Measurements from ENCODE around the gene GNPNAT1. TPM values are rescaled to one million over a fixed set of nuclear protein-coding genes. Genes with fewer than 3 reads are reported as not detected.

GNPNAT1 gene
- total RNA-seq, 1 donor from 2014 or later = 39.9 TPM

DNA sequence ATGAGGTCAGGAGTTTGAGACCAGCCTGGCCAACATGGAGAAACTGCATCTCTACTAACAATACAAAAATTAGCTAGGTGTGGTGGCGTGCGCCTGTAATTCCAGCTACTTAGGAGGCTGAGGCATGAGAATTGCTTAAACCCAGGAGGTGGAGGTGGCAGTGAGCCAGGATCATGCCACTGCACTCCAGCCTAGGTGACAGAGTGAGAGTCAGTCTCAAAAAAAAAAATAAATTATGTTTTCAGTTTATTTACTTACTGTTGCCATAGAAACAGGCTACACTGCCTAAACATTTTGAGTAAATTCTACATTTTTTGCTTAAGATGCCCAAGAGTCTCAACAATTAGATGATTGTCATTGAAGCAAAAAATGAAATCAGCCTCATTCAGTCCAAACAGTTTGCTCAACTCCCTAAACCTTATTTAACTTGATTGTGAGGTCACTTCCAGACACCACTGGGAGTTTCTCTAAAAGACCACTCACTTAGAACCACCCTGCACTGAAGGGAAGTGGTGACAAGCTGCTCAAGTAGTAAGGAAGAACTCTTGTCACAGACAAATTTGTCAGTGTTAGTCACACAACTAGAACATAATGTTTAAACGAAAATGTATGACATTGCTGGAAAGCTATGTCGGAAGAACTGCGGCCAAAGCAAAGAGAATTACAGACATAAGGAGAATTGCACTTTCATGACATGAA, 9.8 kb upstream of the GNPNAT1 start:
- H3K27ac ChIP-seq = peak overlapping the region; percentile 89 to 95

DNA sequence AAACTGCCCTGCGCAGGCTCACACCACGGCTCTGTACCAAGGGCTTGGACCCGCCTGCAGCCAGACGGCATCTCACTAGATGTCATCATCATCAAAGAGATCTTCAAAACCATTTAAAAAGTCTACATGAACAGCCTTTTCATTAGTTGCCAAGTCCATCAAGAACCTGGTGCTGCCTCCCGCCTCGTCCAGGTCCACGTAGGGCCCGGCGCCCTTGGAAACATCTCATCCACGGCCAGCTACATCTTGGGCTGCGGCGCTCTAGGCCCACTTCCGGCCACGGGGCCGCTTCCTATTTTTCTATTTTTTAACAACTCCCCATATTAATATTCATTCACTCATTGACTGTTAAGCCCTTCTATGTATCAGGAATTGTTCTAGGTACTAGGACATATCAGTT, 7.4 kb upstream of the GNPNAT1 start:
- Histone ChIP-seq H3K27ac (peak overlapping the region; percentile 54 to 95), H3K36me3 (no peaks in the 10 kb centered on the region), H3K9me3 (no peaks in the 10 kb centered on the region), H3K4me3 (no peak overlapping the region), H3K4me1 (peaks cover 3 to 17% of the 10 kb centered on the region in 2 donors), H3K27me3 (no peaks in the 10 kb centered on the region)
- intact Hi-C loops (cut with DNase I) = loop anchor here (10.0 kb wide), 1 partner anchor 1156 kb away; the partner anchor contains the start of gene BMP4
- no peak for TF ChIP-seq CTCF (IDR thresholded peaks at IDR 0.05)
- DNase-seq (ENCODE audit: low spot score in 2 of 2) = no peak

More for the DNA sequence above, 9.8 kb upstream of the GNPNAT1 start:
- DNase-seq (ENCODE audit: low spot score in 2 of 2) = peak; percentile 32 to 89
- Histone ChIP-seq H3K36me3 (no peaks in the 10 kb centered on the region), H3K4me3 (peak overlapping the region in 1 of 2 donors; percentile 4), H3K4me1 (peaks cover 3 to 17% of the 10 kb centered on the region in 2 donors), H3K27me3 (no peaks in the 10 kb centered on the region), H3K9me3 (no peaks in the 10 kb centered on the region)
- no peak for TF ChIP-seq CTCF (IDR thresholded peaks at IDR 0.05)
- intact Hi-C loops (cut with DNase I) = loop anchor here (1.0 to 2.0 kb wide), 2 partner anchors 10 to 150 kb away; partner anchors contain the start of genes FERMT2 and GNPNAT1

DNA sequence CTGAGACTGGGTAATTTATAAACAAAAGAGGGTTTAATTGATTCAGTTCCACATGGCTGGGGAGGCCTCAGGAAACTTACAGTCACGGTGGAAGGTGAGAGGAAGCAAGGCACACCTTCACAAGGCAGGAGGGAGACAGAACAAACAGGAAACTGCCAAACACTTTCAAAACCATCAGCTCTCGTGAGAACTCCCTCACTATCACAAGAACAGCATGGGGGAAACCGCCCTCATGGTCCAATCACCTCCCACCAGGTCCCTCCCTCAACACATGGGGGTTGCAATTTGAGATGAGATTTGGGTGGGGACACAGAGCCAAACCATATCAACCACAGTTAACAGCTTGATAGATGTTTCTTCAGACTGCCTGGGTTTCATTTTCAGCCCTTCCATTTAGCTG, 6.2 kb upstream of the GNPNAT1 start:
- H3K4me3 ChIP-seq = no peak overlapping the region
- DNase-seq (ENCODE audit: low spot score in 2 of 2) = no peak
- no peaks in the 10 kb centered on the region for H3K36me3 ChIP-seq
- intact Hi-C loops (cut with DNase I) = loop anchor here (10.0 kb wide), 1 partner anchor 1157 kb away; the partner anchor contains the start of gene BMP4
- peaks cover 3 to 22% of the 10 kb centered on the region in 2 donors for H3K4me1 ChIP-seq
- no peaks in the 10 kb centered on the region for H3K9me3 ChIP-seq
- no peaks in the 10 kb centered on the region for H3K27me3 ChIP-seq
- no peak for TF ChIP-seq CTCF (IDR thresholded peaks at IDR 0.05)
- H3K27ac ChIP-seq = peak overlapping the region in 1 of 2 donors; percentile 22

DNA sequence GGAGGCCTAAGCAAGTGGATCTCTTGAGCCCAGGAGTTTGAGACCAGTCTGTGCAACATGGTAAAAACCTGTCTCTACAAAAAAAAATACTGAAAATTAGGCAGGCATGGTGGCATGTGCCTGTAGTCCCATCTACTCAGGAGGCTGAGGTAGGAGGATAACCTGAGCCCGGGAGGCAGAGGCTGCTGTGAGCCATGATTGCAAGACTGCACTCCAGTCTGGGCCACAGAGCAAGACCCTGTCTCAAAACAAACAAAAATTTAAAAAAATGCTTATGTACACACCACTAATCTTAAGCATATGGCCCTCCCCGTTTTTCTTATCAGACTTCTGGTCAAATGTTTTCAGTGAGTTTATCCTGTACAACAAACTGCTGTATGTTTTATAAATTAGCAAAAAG, 1.7 kb upstream of the GNPNAT1 start:
- intact Hi-C loops (cut with DNase I) = loop anchor here (2.0 to 10.0 kb wide), 4 partner anchors 96 to 1162 kb away; partner anchors contain the start of genes BMP4, DDHD1, ERO1A and GPR137C
- H3K36me3 ChIP-seq = no peaks in the 10 kb centered on the region
- H3K27me3 ChIP-seq = no peaks in the 10 kb centered on the region
- H3K4me3 ChIP-seq = no peak overlapping the region
- H3K4me1 ChIP-seq = peaks cover 6 to 21% of the 10 kb centered on the region in 2 donors
- H3K27ac ChIP-seq = peak overlapping the region; percentile 94 to 95
- H3K9me3 ChIP-seq = no peaks in the 10 kb centered on the region
- no peak for TF ChIP-seq CTCF (IDR thresholded peaks at IDR 0.05)
- DNase-seq (ENCODE audit: low spot score in 2 of 2) = no peak

GRCh38 chr14:52792097-52792415, 649 bp upstream of the GNPNAT1 start:
- Histone ChIP-seq H3K4me3 (peak overlapping the region; percentile 83 to 91), H3K36me3 (no peaks in the 10 kb centered on the region), H3K4me1 (peaks cover 6 to 21% of the 10 kb centered on the region in 2 donors), H3K9me3 (no peaks in the 10 kb centered on the region), H3K27ac (peak overlapping the region; percentile 94 to 95), H3K27me3 (no peaks in the 10 kb centered on the region)
- no peak for TF ChIP-seq CTCF (IDR thresholded peaks at IDR 0.05)
- DNase-seq (ENCODE audit: low spot score in 2 of 2) = no peak
- intact Hi-C loops (cut with DNase I) = loop anchor here (2.0 to 10.0 kb wide), 4 partner anchors 95 to 1163 kb away; partner anchors contain the start of genes BMP4, DDHD1, ERO1A and GPR137C

Data from ascending aorta (tissue), 2 donors.